HEK293 (cell line): Measurements from ENCODE around the gene LRRC32.

Source experiments
- CTCF ChIA-PET: fragments of 350-600 bp; formaldehyde crosslinking; extraction: SDS; loops from one replicate; lab custom pipeline; 2021; ENCODE audit warnings: antibody characterized with exemption; lab: Yijun Ruan, JAX
- POLR2A ChIA-PET: fragments of 300-600 bp; formaldehyde crosslinking; extraction: SDS; loops from one replicate; lab custom pipeline; 2020; ENCODE audit warnings: antibody characterized with exemption, inconsistent platforms; lab: Yijun Ruan, JAX
- H3K27ac ChIP-seq: fragments of 200-500 bp; sonication (Bioruptor generic); 2 replicates; pipeline ENCODE4 v1.5.1; 2014; ENCODE audit warnings: low read depth, low read length, control low read depth, inconsistent platforms; ENCODE audit errors: extremely low read depth
- H3K36me3 ChIP-seq, 2 experiments: fragments of 200-500 bp in 1 of 2; sonication (Bioruptor generic) in 1 of 2; 1 replicate in 1 of 2; 2 replicates in 1 of 2; pipeline ENCODE4 v1.5.1; 2014 to 2017; ENCODE audit warnings: inconsistent platforms in 2 of 2, low read length in 2 of 2; ENCODE audit not compliant: control insufficient read depth in 2 of 2, insufficient read depth in 1 of 2
- H3K4me1 ChIP-seq: fragments of 200-500 bp; sonication (Bioruptor generic); 2 replicates; pipeline ENCODE4 v1.5.1; 2014; ENCODE audit warnings: mild to moderate bottlenecking, low read length, inconsistent platforms; ENCODE audit not compliant: control insufficient read depth, insufficient read depth
- H3K4me3 ChIP-seq: 2 replicates; pipeline ENCODE4 v1.5.1; 2011; ENCODE audit warnings: low read depth, mild to moderate bottlenecking, control low read depth, low read length, moderate library complexity
- H3K9me3 ChIP-seq: fragments of 200-500 bp; sonication (Bioruptor generic); 2 replicates; pipeline ENCODE4 v1.5.1; 2014; ENCODE audit warnings: low read depth, low read length, inconsistent platforms; ENCODE audit not compliant: control insufficient read depth, insufficient read depth
- AEBP2 ChIP-seq: fragments of 450-650 bp; formaldehyde crosslinking; IDR thresholded peaks from 2 replicates; pipeline ENCODE4 v1.5.1; 2016; ENCODE audit warnings: missing biosample characterization, missing genetic modification characterization, borderline replicate concordance
- CTCF ChIP-seq: fragments of 450-650 bp; formaldehyde crosslinking; IDR thresholded peaks from 2 replicates; pipeline ENCODE4 v1.5.1; 2016; ENCODE audit warnings: missing biosample characterization, missing genetic modification characterization
- GLI2 ChIP-seq: fragments of 450-650 bp; formaldehyde crosslinking; IDR thresholded peaks from 2 replicates; pipeline ENCODE4; 2017; ENCODE audit warnings: missing biosample characterization, missing genetic modification characterization, low read depth, borderline replicate concordance
- HOXA7 ChIP-seq: sonication (generic); formaldehyde crosslinking; IDR thresholded peaks from 2 replicates; pipeline ENCODE4 v1.8.1; 2022; ENCODE audit warnings: missing genetic modification reagents, borderline replicate concordance
- HOXD13 ChIP-seq: sonication (generic); formaldehyde crosslinking; IDR thresholded peaks from 2 replicates; pipeline ENCODE4 v1.8.0; 2022; ENCODE audit warnings: missing genetic modification reagents, borderline replicate concordance
- KLF16 ChIP-seq: fragments of 450-650 bp; formaldehyde crosslinking; IDR thresholded peaks from 2 replicates; pipeline ENCODE4 v1.5.1; 2017; ENCODE audit warnings: missing biosample characterization, missing genetic modification characterization
- OVOL3 ChIP-seq: fragments of 450-650 bp; formaldehyde crosslinking; IDR thresholded peaks from 2 replicates; pipeline ENCODE4 v1.5.1; 2016; ENCODE audit warnings: missing biosample characterization, missing genetic modification characterization
- PRDM6 ChIP-seq: fragments of 450-650 bp; formaldehyde crosslinking; IDR thresholded peaks from 2 replicates; pipeline ENCODE4 v1.5.1; 2017; ENCODE audit warnings: missing biosample characterization, missing genetic modification characterization
- SALL2 ChIP-seq: fragments of 450-650 bp; formaldehyde crosslinking; IDR thresholded peaks from 2 replicates; pipeline ENCODE4 v1.5.0; 2017; ENCODE audit warnings: missing biosample characterization, mild to moderate bottlenecking, missing genetic modification characterization, borderline replicate concordance
- SP7 ChIP-seq: fragments of 450-650 bp; formaldehyde crosslinking; IDR thresholded peaks from 2 replicates; pipeline ENCODE4 v1.5.1; 2016; ENCODE audit warnings: missing biosample characterization, missing genetic modification characterization
- TCF7L2 ChIP-seq: IDR thresholded peaks from 2 replicates; pipeline ENCODE4 v1.6.1; 2011; ENCODE audit warnings: low read depth, mild to moderate bottlenecking, inconsistent platforms, low read length, moderate library complexity, borderline replicate concordance
- TRIM28 ChIP-seq: IDR thresholded peaks from 2 replicates; pipeline ENCODE4 v1.6.1; 2011; ENCODE audit warnings: low read length, control low read depth, borderline replicate concordance
- ZBTB8A ChIP-seq: fragments of 450-650 bp; formaldehyde crosslinking; IDR thresholded peaks from 2 replicates; pipeline ENCODE4 v1.5.1; 2016; ENCODE audit warnings: missing biosample characterization, missing genetic modification characterization
- ZNF10 ChIP-seq: fragments of 450-650 bp; formaldehyde crosslinking; IDR thresholded peaks from 2 replicates; pipeline ENCODE4 v1.5.1; 2017; ENCODE audit warnings: missing biosample characterization, missing genetic modification characterization
- ZNF138 ChIP-seq: fragments of 450-650 bp; formaldehyde crosslinking; IDR thresholded peaks from 2 replicates; pipeline ENCODE4 v1.5.1; 2016; ENCODE audit warnings: missing biosample characterization, missing genetic modification characterization, borderline replicate concordance
- ZNF16 ChIP-seq: fragments of 450-650 bp; formaldehyde crosslinking; IDR thresholded peaks from 2 replicates; pipeline ENCODE4 v1.5.1; 2016; ENCODE audit warnings: low read depth, missing biosample characterization, missing genetic modification characterization
- ZNF19 ChIP-seq: fragments of 450-650 bp; formaldehyde crosslinking; IDR thresholded peaks from 2 replicates; pipeline ENCODE4; 2016; ENCODE audit warnings: missing biosample characterization, missing genetic modification characterization, low read depth
- ZNF23 ChIP-seq: fragments of 450-650 bp; formaldehyde crosslinking; IDR thresholded peaks from 2 replicates; pipeline ENCODE4 v1.5.1; 2016; ENCODE audit warnings: missing biosample characterization, missing genetic modification characterization, borderline replicate concordance
- ZNF239 ChIP-seq: fragments of 450-650 bp; formaldehyde crosslinking; IDR thresholded peaks from 2 replicates; pipeline ENCODE4 v1.5.1; 2016; ENCODE audit warnings: missing biosample characterization, missing genetic modification characterization
- ZNF350 ChIP-seq: fragments of 450-650 bp; formaldehyde crosslinking; IDR thresholded peaks from 2 replicates; pipeline ENCODE4 v1.5.0; 2017; ENCODE audit warnings: missing biosample characterization, mild to moderate bottlenecking, missing genetic modification characterization
- ZNF404 ChIP-seq: fragments of 450-650 bp; formaldehyde crosslinking; IDR thresholded peaks from 2 replicates; pipeline ENCODE4 v1.5.1; 2017; ENCODE audit warnings: missing biosample characterization, missing genetic modification characterization
- ZNF529 ChIP-seq: fragments of 450-650 bp; formaldehyde crosslinking; IDR thresholded peaks from 2 replicates; pipeline ENCODE4 v1.5.1; 2017; ENCODE audit warnings: missing genetic modification characterization, missing biosample characterization; ENCODE audit not compliant: insufficient replicate concordance
- ZNF530 ChIP-seq: fragments of 450-650 bp; formaldehyde crosslinking; IDR thresholded peaks from 2 replicates; pipeline ENCODE4 v1.5.1; 2016; ENCODE audit warnings: low read depth, missing biosample characterization, missing genetic modification characterization
- ZNF596 ChIP-seq: fragments of 450-650 bp; IDR thresholded peaks from 2 replicates; pipeline ENCODE4 v1.5.0; 2018; ENCODE audit warnings: missing biosample characterization, mild to moderate bottlenecking, missing genetic modification characterization, moderate library complexity
- ZNF626 ChIP-seq: fragments of 450-650 bp; sonication (Bioruptor Pico); formaldehyde crosslinking; IDR thresholded peaks from 2 replicates; pipeline ENCODE4 v1.5.1; 2018; ENCODE audit warnings: missing biosample characterization, missing genetic modification characterization, inconsistent platforms
- ZNF664 ChIP-seq: fragments of 450-650 bp; formaldehyde crosslinking; IDR thresholded peaks from 2 replicates; pipeline ENCODE4 v1.5.1; 2016; ENCODE audit warnings: missing biosample characterization, missing genetic modification characterization
- ZNF707 ChIP-seq: fragments of 450-650 bp; formaldehyde crosslinking; IDR thresholded peaks from 2 replicates; pipeline ENCODE4 v1.5.1; 2016; ENCODE audit warnings: missing biosample characterization, missing genetic modification characterization
- ZNF777 ChIP-seq: fragments of 450-650 bp; formaldehyde crosslinking; IDR thresholded peaks from 2 replicates; pipeline ENCODE4 v1.5.1; 2017; ENCODE audit warnings: missing biosample characterization, missing genetic modification characterization, borderline replicate concordance
- ZNF843 ChIP-seq: fragments of 450-650 bp; formaldehyde crosslinking; IDR thresholded peaks from 2 replicates; pipeline ENCODE4 v1.5.1; 2016; ENCODE audit warnings: missing biosample characterization, missing genetic modification characterization
- ZSCAN16 ChIP-seq: fragments of 450-650 bp; formaldehyde crosslinking; IDR thresholded peaks from 2 replicates; pipeline ENCODE4 v1.5.1; 2016; ENCODE audit warnings: missing biosample characterization, missing genetic modification characterization
- ZSCAN18 ChIP-seq: fragments of 450-650 bp; formaldehyde crosslinking; IDR thresholded peaks from 2 replicates; pipeline ENCODE4 v1.5.1; 2016; ENCODE audit warnings: missing biosample characterization, missing genetic modification characterization

LRRC32 gene

GRCh38 chr11:76628408-76628947, 42.1 kb downstream of the LRRC32 start (continued):
- TF ChIP-seq ZSCAN16 (tag by site-specific recombination) (no peak), ZNF23 (tag by site-specific recombination) (no peak), ZBTB8A (tag by site-specific recombination) (no peak), AEBP2 (tag by site-specific recombination) (no peak), SP7 (tag by site-specific recombination) (no peak), TCF7L2 (no peak), ZNF707 (tag by site-specific recombination) (no peak), ZNF530 (no peak)
- TF ChIP-seq, all 188 proteins: peak for 0

DNA sequence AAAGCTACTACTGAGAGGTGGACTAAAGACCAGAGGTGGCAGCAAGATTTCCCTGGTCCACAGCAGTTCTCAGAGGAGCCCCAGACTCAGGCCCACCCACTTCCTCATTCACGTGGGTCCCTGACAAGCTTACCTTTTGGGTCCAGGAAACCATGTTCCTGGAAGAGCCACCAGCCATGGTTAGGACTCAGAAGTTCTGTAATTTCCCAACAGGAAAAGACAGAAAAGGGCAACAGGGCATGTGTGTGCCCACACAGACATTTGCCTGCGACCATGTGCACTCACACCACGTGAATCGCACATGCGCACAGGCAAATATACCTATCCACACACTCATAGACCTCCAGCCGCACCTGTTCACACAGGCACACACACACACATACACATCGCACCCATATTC, 42.9 kb downstream of the LRRC32 start:
- no peaks in the 10 kb centered on the region for H3K4me1 ChIP-seq
- TF ChIP-seq ZNF10 (tag by site-specific recombination), result no peak
- TF ChIP-seq ZNF529 (tag by site-specific recombination), result no peak
- TF ChIP-seq ZNF404, result no peak
- TF ChIP-seq ZNF138, result no peak
- TF ChIP-seq HOXD13 (CRISPR knock-in tag), result no peak
- TF ChIP-seq HOXA7 (CRISPR knock-in tag), result no peak
- no peak for TF ChIP-seq CTCF (tag by site-specific recombination)
- no peak for TF ChIP-seq ZNF19 (tag by site-specific recombination)
- no peak for TF ChIP-seq ZNF596
- no peak for TF ChIP-seq ZNF16
- no peak for TF ChIP-seq ZNF843 (tag by site-specific recombination)
- TF ChIP-seq GLI2, result no peak
- no peak for TF ChIP-seq ZNF777 (tag by site-specific recombination)
- no peak for TF ChIP-seq ZNF664 (tag by site-specific recombination)
- TF ChIP-seq KLF16 (tag by site-specific recombination), result no peak
- TF ChIP-seq TRIM28, result no peak
- no peaks in the 10 kb centered on the region for H3K9me3 ChIP-seq
- no peak overlapping the region for H3K4me3 ChIP-seq
- no peak overlapping the region for H3K27ac ChIP-seq
- ChIA-PET CTCF (no interaction called here), POLR2A (no interaction called here)
- H3K36me3 ChIP-seq, result no peaks in the 10 kb centered on the region

DNA sequence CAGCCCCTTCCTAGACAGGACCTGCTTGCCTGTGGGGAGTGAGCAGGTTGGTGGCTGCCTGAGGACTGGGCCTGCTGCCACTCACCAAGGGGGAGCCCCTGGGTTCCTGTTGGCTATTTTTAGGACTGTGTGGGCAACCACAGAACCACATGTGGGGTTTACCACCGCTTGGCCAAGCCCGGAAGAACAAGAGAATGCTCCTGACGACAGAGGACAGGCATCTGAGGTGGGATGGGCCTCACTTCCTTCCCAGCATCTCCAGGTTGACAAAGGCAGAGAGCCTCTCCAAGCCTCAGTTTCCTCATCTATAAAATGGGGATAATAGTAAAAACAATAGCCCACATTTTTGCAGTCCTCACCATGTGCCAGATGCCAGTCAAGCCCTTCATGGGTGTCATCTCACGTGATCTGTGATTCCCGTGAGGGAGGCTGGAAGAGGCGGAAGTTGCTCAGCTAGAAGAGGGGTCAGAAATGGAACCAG, 43.6 kb downstream of the LRRC32 start:
- ChIA-PET POLR2A (no interaction called here), CTCF (no interaction called here)
- H3K27ac ChIP-seq, result no peak overlapping the region
- H3K36me3 ChIP-seq, result no peaks in the 10 kb centered on the region
- no peaks in the 10 kb centered on the region for H3K4me1 ChIP-seq
- no peak overlapping the region for H3K4me3 ChIP-seq
- H3K9me3 ChIP-seq, result no peaks in the 10 kb centered on the region
- TF ChIP-seq ZNF707 (tag by site-specific recombination), result no peak
- no peak for TF ChIP-seq ZSCAN18
- TF ChIP-seq KLF16 (tag by site-specific recombination), result no peak
- no peak for TF ChIP-seq OVOL3 (tag by site-specific recombination)
- TF ChIP-seq ZNF350 (tag by site-specific recombination), result no peak
- TF ChIP-seq ZNF239, result no peak
- no peak for TF ChIP-seq PRDM6 (tag by site-specific recombination)
- no peak for TF ChIP-seq SALL2
- TF ChIP-seq ZBTB8A (tag by site-specific recombination), result no peak
- no peak for TF ChIP-seq ZNF626 (tag by site-specific recombination)
